ENCODE measurements around the gene SLF2.
A peak's percentile ranks its signal among the peaks of the same experiment; 100 is the strongest.

Gene SLF2

GRCh38 chr10:100982916-100983830 lies 70.4 kb downstream of the SLF2 start:
- DNase-seq, result no peak

GRCh38 chr10:100983868-100984671 lies 71.3 kb downstream of the SLF2 start:
- DNase-seq, result no peak

- no peak for DNase-seq
Observed at GRCh38 chr10:100984672-100985177, 72.0 kb downstream of the SLF2 start.

DNA sequence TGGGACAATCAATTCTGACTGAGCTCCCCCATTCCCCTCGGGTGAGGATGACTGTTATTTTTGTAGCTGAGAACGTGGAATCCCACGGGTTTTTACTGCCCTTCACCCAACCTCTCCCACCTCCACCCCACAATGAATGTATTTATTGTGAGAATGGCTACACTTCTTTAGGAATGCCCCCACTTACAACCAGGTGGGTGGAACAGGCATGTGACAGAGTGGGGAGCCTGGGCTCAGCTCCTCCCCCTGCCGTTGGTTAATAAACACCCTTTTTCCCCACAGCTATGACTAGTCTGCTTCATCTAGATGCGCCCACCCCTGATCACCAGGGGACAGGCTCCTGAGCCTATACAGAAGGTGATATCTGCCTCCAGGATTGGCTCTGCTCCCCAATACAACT lies 72.6 kb downstream of the SLF2 start:
- no peak for DNase-seq

DNA sequence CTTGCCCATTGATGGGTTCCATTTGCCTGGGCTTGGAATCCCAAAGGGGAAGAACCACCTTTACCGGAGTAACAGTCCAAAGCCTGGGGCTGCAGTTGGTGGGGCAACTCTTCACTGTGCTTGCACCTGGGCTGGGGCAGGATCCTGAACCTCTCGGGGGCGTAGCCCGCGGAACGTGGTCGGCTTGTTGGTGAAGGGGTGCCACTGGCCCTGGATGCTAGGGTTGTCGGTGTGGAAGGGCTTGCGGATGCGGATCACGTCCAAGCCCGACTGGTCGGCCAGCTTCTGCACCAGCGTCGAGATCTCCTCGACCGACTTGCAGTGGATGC lies 73.8 kb downstream of the SLF2 start:
- DNase-seq, result no peak

DNA sequence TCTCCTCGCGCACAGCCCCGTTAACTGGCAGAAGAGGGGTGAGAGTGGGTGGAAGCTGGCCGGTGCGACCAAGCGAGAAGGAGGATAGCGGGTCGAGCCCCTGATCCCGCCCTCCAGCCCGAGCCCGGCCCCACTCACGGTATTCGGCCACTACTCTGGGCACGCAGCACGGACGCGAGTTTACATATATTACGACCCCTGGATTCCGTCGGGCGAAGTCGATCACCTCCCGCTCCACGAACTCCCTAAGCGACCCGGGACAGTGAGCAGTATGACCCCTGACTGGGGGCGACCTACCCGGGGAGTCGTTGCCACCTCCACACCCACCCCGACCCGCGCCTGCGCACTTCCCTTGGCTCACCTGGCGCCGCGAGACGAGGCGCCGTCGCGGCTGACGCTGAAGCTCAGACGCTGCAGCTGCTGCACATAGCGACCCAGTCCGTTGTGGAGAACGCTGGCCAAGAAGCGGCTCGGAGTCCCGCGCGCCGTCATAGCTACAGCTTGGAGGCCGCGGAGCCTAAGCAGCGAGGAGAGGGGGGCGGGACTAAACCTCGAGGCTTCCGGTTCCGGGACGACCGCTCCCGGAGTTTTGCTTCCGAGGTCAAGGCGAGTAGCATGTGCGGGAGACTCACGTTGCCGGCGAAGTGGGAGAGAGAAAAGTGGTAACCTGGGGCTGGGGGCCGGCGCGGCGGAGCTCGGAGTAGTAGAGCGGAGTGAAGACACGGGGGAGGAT lies 74.4 kb downstream of the SLF2 start, which contains the start of the genes MRPL43 and TWNK:
MRPL43 (minus strand) TSS at position 546 of the 733 bp plus-strand sequence; CDS start at position 492, 54 bp downstream.
TWNK (plus strand) TSS at position 592 of the 733 bp plus-strand sequence. CDS start 668 bp downstream, outside the sequence.
- DNase-seq, result peak; percentile 81

GRCh38 chr10:100987685-100988049 lies 74.9 kb downstream of the SLF2 start:
- DNase-seq, result no peak

GRCh38 chr10:100988166-100988565 lies 75.4 kb downstream of the SLF2 start:
- no peak for DNase-seq

DNA sequence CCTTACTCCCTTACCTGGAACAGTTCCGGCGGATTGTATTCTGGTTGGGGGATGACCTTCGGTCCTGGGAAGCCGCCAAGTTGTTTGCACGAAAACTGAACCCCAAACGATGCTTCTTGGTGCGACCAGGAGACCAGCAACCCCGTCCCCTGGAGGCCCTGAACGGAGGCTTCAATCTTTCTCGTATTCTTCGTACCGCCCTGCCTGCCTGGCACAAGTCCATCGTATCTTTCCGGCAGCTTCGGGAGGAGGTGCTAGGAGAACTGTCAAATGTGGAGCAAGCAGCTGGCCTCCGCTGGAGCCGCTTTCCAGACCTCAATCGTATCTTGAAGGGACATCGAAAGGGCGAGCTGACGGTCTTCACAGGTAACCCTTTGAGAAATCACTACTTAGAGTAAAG lies 76.3 kb downstream of the SLF2 start:
- no peak for DNase-seq

DNA sequence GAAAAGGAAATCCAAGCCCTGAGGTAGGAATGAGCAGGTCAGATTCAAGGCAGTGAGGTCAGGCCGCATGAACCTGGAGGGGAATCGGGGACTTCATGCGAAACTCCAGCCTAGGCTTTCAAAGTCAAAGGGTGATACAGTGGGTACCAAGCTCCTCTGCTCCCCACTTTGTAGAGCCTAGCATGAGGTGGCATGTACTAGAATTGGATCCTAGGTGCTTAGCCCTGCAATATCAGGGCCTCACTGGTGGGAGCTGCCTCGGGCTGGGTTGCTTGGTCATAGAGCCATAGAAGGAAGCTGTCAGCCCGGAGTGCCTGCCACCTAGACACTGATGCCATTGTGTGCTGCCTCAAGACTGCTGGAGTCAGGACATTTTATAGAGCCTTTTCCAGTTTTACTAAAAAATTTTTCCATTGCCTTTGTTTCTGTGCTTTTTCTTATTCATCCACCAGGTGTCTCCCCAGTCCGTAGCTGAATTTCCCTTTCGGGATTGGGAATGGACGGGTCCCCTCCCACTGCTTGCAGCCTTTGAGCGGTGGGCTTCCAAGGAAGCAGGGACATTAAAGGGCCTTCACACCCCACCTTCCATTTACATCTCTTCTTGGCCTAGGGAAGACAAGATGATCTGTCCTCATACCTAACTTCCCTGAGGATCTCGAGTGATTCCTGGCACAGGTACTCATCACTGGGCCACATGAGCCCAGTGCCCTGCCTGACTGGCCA lies 81.4 kb downstream of the SLF2 start:
- no peak for DNase-seq

DNA sequence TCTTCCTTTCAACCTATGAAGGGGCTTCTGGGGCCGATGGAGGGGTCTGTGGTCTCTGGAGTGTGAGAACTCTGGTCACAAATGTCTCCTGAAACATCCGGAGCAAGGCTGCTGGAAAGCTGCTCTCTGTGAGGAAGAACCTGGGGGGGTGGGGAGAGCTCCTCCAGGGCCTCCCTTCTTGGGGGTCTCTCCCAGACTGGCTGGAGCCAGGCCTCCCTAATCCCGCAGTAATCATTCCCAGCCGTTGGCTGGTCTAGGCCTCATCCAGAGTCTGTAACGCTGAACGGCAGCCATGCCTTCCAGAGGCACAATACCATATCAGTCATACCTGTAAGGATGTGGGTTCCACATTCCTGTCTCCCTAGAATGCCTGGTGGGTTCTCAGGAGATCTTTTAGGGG lies 82.4 kb downstream of the SLF2 start:
- no peak for DNase-seq

DNA sequence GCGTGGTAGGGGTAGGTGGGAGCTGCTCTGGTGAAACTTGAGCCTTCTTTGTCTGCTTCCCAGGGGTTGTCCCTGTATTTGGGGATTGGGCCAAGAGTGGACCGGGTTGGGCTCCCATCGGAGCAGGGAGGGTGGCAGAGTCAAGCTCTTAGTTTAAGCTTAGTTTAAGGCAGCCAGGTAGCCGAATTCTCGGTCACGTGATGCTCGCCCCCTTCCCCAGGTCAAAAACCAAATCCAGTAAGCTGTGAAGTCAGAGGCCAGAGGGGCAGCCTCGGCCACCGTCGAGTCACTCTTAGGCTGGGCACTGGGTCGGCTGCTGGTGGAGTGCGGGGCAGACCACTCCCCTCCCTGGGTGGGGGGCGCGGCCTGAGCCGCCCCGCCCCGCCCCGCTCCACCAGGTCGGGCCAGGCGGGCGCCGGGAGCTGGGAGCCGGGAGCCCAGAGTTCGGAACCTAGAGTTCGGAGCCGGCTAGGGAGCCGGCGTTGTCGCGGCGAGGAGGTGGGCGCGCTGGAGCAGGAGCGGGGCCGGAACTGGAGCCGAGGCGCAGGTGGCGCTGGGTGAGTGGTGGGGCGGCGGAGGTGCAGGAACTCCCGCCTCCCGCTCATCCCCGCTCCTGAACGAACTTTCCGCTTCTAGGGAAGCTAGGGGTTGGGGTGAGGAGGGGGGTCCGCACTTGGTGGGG lies 84.1 kb downstream of the SLF2 start:
- DNase-seq, result peak; percentile 29

- peak; percentile 79 for DNase-seq
Observed at GRCh38 chr10:100997360-100998182, 84.8 kb downstream of the SLF2 start.

DNA sequence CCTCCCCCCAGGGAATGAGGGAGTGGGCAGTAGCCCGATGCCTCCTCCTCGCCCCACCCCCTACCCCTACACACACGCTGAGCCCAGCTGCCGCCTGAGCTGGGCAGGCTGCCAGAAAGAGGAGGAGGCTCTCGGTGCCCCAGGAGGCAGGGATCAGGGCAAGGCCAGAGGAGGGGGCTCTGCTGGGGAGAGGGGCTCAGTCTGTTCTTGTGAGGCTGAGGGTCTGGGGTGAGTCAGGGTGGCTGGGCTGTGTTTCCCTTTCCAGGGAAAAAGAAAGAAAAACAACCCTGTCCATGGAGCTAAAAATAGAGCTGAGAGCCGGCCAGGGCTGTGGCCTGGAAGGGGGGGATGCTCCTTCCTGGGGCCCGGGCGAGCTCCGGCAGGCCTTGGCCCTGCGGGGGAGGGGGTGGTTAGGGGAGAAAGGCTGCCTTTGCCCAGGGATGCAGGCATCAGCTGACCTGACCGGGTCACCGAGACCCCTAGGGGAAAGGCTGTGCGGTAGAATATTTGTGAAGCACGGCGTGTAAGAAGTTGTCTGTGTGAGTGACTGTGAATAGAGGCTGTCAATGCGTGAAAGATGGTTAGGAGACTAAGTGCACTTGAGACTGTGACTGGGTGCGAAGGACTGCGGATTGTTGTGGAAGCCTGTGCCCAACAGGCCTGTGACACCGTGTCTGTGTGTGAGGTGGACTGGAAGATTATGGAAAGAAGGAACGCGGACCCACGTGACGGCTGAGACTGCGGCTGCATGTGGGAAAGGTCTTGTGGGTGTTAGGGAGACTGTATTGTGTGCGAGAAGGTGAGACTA lies 85.6 kb downstream of the SLF2 start:
- DNase-seq, result peak; percentile 67

DNA sequence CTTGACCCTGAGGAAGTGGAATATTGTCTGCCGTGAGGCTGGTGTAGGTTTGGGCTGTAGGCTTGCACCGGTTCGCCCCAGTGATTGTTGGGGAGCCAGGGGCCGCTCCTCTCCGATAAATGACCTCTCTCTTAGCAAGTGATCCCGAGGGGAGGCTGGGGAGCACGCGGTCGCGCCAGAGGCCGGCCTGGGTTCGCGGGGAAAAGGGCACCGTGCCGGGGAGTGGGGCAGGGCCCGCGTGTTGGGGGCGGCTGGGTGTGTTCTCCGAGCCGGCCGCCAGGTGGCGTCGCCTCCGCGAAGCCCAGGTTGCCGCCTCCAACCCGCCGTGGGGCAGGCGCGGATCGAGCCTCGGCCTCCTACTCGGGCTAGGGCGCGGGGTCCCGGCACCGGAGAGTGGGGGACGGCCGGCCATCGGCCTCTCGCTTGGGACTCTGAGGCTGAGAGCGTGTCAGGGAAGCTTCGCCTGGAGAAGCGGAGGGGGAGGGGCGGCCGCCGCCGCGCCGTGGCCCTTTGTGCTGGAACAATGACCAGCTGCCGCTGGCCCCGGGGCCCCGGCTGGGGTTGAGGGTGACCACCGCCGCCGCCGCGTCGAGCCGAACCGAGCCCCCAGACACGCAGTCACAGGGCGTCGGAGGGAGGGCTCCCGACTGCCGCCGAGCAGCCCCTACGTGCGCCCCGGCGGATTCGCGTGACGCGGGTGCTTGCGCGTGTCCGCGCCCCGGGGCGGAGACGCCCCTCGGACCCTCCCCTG lies 86.4 kb downstream of the SLF2 start:
- DNase-seq, result peak; percentile 72

DNA sequence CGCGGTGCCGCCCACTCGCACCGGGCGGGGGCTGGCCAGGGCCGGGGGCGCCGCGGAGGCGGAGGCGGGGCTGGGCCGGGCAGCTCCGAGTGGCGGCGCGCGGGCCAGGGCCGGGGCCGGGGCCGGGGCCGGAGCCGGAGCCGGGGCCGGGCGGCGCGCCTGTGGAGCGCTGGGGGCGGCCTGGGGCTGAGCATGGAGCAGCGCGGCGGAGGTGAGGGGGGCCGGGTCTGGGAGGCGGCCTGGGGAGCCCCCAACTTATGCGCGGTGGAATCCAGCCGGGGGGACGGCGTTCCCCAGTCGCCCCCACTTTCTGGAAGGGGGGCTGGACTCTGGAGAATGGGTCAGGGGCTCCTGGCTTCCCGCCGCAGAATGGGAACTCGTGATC lies 87.0 kb downstream of the SLF2 start, which contains the start of gene LZTS2:
LZTS2 (plus strand) TSS at position 67 of the 385 bp plus-strand sequence. CDS start 2,731 bp downstream, outside the sequence.
- no peak for DNase-seq

DNA sequence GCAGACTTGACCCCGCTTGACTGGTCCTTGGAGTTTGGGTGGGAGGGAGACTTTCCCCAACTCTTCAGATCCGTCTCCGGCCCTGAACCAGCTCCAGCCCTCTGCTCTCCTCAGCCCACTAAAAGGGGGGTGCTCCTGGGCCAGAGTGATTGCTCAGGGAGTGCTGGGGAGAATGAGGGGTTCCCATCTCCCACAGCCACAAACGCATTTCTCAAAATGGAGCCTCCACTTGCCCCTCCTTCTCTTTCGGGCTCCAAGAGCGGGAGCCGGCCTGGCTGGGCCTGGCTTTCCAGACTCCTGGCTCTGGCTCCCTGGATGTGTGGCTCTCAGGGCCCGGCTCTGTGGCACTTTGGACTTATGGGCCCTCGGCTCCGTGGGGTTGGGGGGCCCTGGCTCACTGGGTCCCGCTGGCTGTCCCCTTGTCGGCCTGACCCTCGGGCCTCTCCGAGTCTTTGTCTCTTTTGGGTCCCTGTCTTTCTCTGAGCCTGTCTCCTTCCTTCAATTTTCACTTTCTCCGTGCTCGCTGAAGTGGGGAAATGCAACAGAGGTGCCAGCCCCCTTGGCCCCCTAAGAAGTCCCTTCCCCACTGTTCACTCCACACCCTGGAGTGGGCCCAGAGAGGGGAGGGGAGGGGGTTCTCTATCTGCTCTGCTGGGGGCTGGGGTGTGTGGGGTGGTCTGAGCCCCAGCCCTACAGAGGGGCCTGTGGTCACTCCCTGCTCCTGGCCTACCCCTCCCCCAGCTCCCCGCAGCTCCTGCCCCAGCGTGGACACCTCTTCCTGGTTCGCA lies 87.6 kb downstream of the SLF2 start:
- DNase-seq, result no peak

All from T-helper 9 cell (primary cell).